Neutrophil (primary cell): Measurements from ENCODE around the gene RRP9.

Experiments
- H3K27ac ChIP-seq: fragments of 200-600 bp; sonication (generic); 2 replicates; pipeline ENCODE4 v1.5.1; 2016; ENCODE audit warnings: mild to moderate bottlenecking, moderate library complexity
- H3K27me3 ChIP-seq: fragments of 200-600 bp; sonication (generic); 2 replicates; pipeline ENCODE4 v1.6.0; 2016; ENCODE audit warnings: mild to moderate bottlenecking
- H3K36me3 ChIP-seq: fragments of 200-600 bp; sonication (generic); 2 replicates; pipeline ENCODE4 v1.5.1; 2017
- H3K4me1 ChIP-seq, 2 experiments: fragments of 200-600 bp in 1 of 2; sonication (generic) in 1 of 2; 1 replicate in 1 of 2; 2 replicates in 1 of 2; pipeline versions ENCODE4 v1.5.1 to v1.6.1; 2013 to 2016; ENCODE audit warnings: low read depth in 1 of 2, low read length in 1 of 2, mild to moderate bottlenecking in 1 of 2, moderate library complexity in 1 of 2; ENCODE audit not compliant: control insufficient read depth in 1 of 2, insufficient read depth in 1 of 2
- H3K4me3 ChIP-seq, 2 experiments: fragments of 200-600 bp in 1 of 2; sonication (generic) in 1 of 2; 1 replicate in 1 of 2; 2 replicates in 1 of 2; pipeline ENCODE4 v1.5.1; 2013 to 2016; ENCODE audit warnings: low read depth in 1 of 2, low read length in 1 of 2, mild to moderate bottlenecking in 1 of 2, moderate library complexity in 1 of 2
- H3K9me3 ChIP-seq: fragments of 200-600 bp; sonication (generic); 2 replicates; pipeline ENCODE4 v1.5.1; 2016
- CTCF ChIP-seq: fragments of 200-600 bp; sonication (generic); IDR thresholded peaks from 2 replicates; pipeline ENCODE4 v1.5.1; 2016; ENCODE audit warnings: antibody characterized with exemption

Gene RRP9

GRCh38 chr3:51961011-51961410, 19.3 kb upstream of the RRP9 start:
- peaks cover 6 to 8% of the 10 kb centered on the region in 2 experiments for H3K4me1 ChIP-seq
- TF ChIP-seq CTCF = no peak
- H3K4me3 ChIP-seq = no peak overlapping the region
- peaks cover 99% of the 10 kb centered on the region for H3K27me3 ChIP-seq
- no peaks in the 10 kb centered on the region for H3K9me3 ChIP-seq
- H3K27ac ChIP-seq = no peak overlapping the region
- no peaks in the 10 kb centered on the region for H3K36me3 ChIP-seq

GRCh38 chr3:51960386-51960785, 18.7 kb upstream of the RRP9 start:
- Histone ChIP-seq H3K9me3 (no peaks in the 10 kb centered on the region), H3K4me3 (no peak overlapping the region), H3K36me3 (no peaks in the 10 kb centered on the region), H3K4me1 (peaks cover 12 to 13% of the 10 kb centered on the region in 2 experiments), H3K27me3 (peaks cover 99% of the 10 kb centered on the region), H3K27ac (no peak overlapping the region)
- TF ChIP-seq CTCF = no peak

GRCh38 chr3:51959651-51960050, 17.9 kb upstream of the RRP9 start:
- no peak for TF ChIP-seq CTCF

GRCh38 chr3:51958603-51959521, 17.2 kb upstream of the RRP9 start:
- peaks cover 13 to 25% of the 10 kb centered on the region in 2 experiments for H3K4me1 ChIP-seq
- TF ChIP-seq CTCF = no peak
- H3K9me3 ChIP-seq = no peaks in the 10 kb centered on the region
- H3K36me3 ChIP-seq = no peaks in the 10 kb centered on the region
- H3K27me3 ChIP-seq = peaks cover 99% of the 10 kb centered on the region
- no peak overlapping the region for H3K4me3 ChIP-seq
- no peak overlapping the region for H3K27ac ChIP-seq

More at GRCh38 chr3:51959651-51960050, 17.9 kb upstream of the RRP9 start:
- H3K27me3 ChIP-seq = peaks cover 99% of the 10 kb centered on the region
- H3K4me1 ChIP-seq = peaks cover 13 to 19% of the 10 kb centered on the region in 2 experiments
- no peaks in the 10 kb centered on the region for H3K36me3 ChIP-seq
- H3K27ac ChIP-seq = no peak overlapping the region
- no peaks in the 10 kb centered on the region for H3K9me3 ChIP-seq
- no peak overlapping the region for H3K4me3 ChIP-seq

GRCh38 chr3:51957520-51958205, 16.0 kb upstream of the RRP9 start:
- Histone ChIP-seq H3K4me1 (peaks cover 13 to 31% of the 10 kb centered on the region in 2 experiments), H3K9me3 (no peaks in the 10 kb centered on the region), H3K4me3 (no peak overlapping the region), H3K27me3 (peaks cover 89% of the 10 kb centered on the region), H3K36me3 (no peaks in the 10 kb centered on the region), H3K27ac (no peak overlapping the region)
- TF ChIP-seq CTCF = no peak
